Stimulated activated CD8-positive, alpha-beta memory T cell treated with anti-CD3 and anti-CD28 coated beads, Interleukin-4, amount 100 ng/mL, for 24 hours (primary cell): ENCODE results near the gene MESP1.

Source experiments
- DNase-seq: peaks from one replicate; pipeline ENCODE4 v3.0.0-alpha.2; 2020; ENCODE audit warnings: low read depth

MESP1 gene

GRCh38 chr15:89723031-89723430 is 28.0 kb downstream of the MESP1 start:
- DNase-seq = no peak

GRCh38 chr15:89714775-89715174 is 36.3 kb downstream of the MESP1 start:
- no peak for DNase-seq

GRCh38 chr15:89707577-89707976 is 43.5 kb downstream of the MESP1 start:
- no peak for DNase-seq

- no peak for DNase-seq
Measured at GRCh38 chr15:89704411-89704810, 46.6 kb downstream of the MESP1 start.
